ENCODE measurements around the gene MCL1. TPM values are rescaled to one million over a fixed set of nuclear protein-coding genes. Genes with fewer than 3 reads are reported as not detected.

Gene MCL1
- total RNA-seq, 2 donors from 2014 or later, result 96.7 to 146 TPM

GRCh38 chr1:150560576-150561253 lies 18.7 kb downstream of the MCL1 start:
- peaks cover 0 to 74% of the 10 kb centered on the region in 2 donors for H3K4me1 ChIP-seq
- no peaks in the 10 kb centered on the region for H3K27me3 ChIP-seq
- peak; percentile 85 to 90 for TF ChIP-seq CTCF (IDR thresholded peaks at IDR 0.05)
- H3K4me3 ChIP-seq, result peak overlapping the region; percentile 54 to 58
- H3K36me3 ChIP-seq, result peaks cover 16% of the 10 kb centered on the region
- peak; percentile 92 for DNase-seq (ENCODE audit: low spot score)
- no peaks in the 10 kb centered on the region for H3K9me3 ChIP-seq
- H3K27ac ChIP-seq, result peak overlapping the region; percentile 98 to 100

- Histone ChIP-seq H3K27me3 (no peaks in the 10 kb centered on the region), H3K9me3 (no peaks in the 10 kb centered on the region), H3K27ac (peak overlapping the region; percentile 98 to 100), H3K36me3 (peaks cover 23% of the 10 kb centered on the region), H3K4me1 (peaks cover 0 to 69% of the 10 kb centered on the region in 2 donors), H3K4me3 (peak overlapping the region; percentile 54 to 58)
- DNase-seq (ENCODE audit: low spot score), result no peak
- peak; percentile 86 to 94 for TF ChIP-seq CTCF (IDR thresholded peaks at IDR 0.05)
Measured at GRCh38 chr1:150560011-150560438, 19.4 kb downstream of the MCL1 start.

GRCh38 chr1:150559656-150560010 lies 19.8 kb downstream of the MCL1 start:
- no peak for DNase-seq (ENCODE audit: low spot score)
- Histone ChIP-seq H3K36me3 (peaks cover 27% of the 10 kb centered on the region), H3K9me3 (no peaks in the 10 kb centered on the region), H3K4me3 (peak overlapping the region; percentile 37 to 54), H3K27me3 (no peaks in the 10 kb centered on the region), H3K27ac (peak overlapping the region; percentile 98 to 100), H3K4me1 (peaks cover 0 to 65% of the 10 kb centered on the region in 2 donors)
- TF ChIP-seq CTCF (IDR thresholded peaks at IDR 0.05), result no peak

GRCh38 chr1:150558761-150559655 lies 20.4 kb downstream of the MCL1 start:
- H3K9me3 ChIP-seq, result no peaks in the 10 kb centered on the region
- no peaks in the 10 kb centered on the region for H3K27me3 ChIP-seq
- DNase-seq (ENCODE audit: low spot score), result no peak
- H3K4me1 ChIP-seq, result peaks cover 0 to 58% of the 10 kb centered on the region in 2 donors
- no peak for TF ChIP-seq CTCF (IDR thresholded peaks at IDR 0.05)
- H3K27ac ChIP-seq, result peak overlapping the region; percentile 98 to 100
- peaks cover 34% of the 10 kb centered on the region for H3K36me3 ChIP-seq
- H3K4me3 ChIP-seq, result peak overlapping the region in 1 of 2 donors; percentile 37

- peaks cover 0 to 55% of the 10 kb centered on the region in 2 donors for H3K4me1 ChIP-seq
- no peak for DNase-seq (ENCODE audit: low spot score)
- no peaks in the 10 kb centered on the region for H3K27me3 ChIP-seq
- no peaks in the 10 kb centered on the region for H3K9me3 ChIP-seq
- H3K4me3 ChIP-seq, result peak overlapping the region in 1 of 2 donors; percentile 37
- H3K36me3 ChIP-seq, result peaks cover 37% of the 10 kb centered on the region
- H3K27ac ChIP-seq, result peak overlapping the region; percentile 98 to 100
- no peak for TF ChIP-seq CTCF (IDR thresholded peaks at IDR 0.05)
Measured at GRCh38 chr1:150558303-150558704, 21.1 kb downstream of the MCL1 start.
